ENCODE data around the gene C16orf87.
"Not testable (repeated sequence)": the region's sequence is repeated elsewhere in the genome, so short reads cannot be mapped to it uniquely, and the experiment has no call there.

C16orf87 gene

GRCh38 chr16:46830902-46831647, at the start of gene C16orf87:
Gene C16orf87 (minus strand): TSS chr16:46831180. CDS start chr16:46831149, 31 bp downstream.
- peak; percentile 68 to 80 for DNase-seq (ENCODE audit: low read depth in 2 of 2)

- DNase-seq (ENCODE audit: low read depth in 2 of 2) = no peak
Observed at GRCh38 chr16:46875243-46875642, 44.3 kb upstream of the C16orf87 start.

GRCh38 chr16:46873201-46873600, 42.2 kb upstream of the C16orf87 start:
- no peak for DNase-seq (ENCODE audit: low read depth in 2 of 2)

GRCh38 chr16:46871597-46871996, 40.6 kb upstream of the C16orf87 start:
- DNase-seq (ENCODE audit: low read depth in 2 of 2) = no peak

GRCh38 chr16:46868891-46869290, 37.9 kb upstream of the C16orf87 start:
- not testable (repeated sequence) for DNase-seq (ENCODE audit: low read depth in 2 of 2)

GRCh38 chr16:46867486-46867885, 36.5 kb upstream of the C16orf87 start:
- DNase-seq (ENCODE audit: low read depth in 2 of 2) = not testable (repeated sequence)

- DNase-seq (ENCODE audit: low read depth in 2 of 2) = no peak
Observed at GRCh38 chr16:46866286-46866685, 35.3 kb upstream of the C16orf87 start.

- DNase-seq (ENCODE audit: low read depth in 2 of 2) = no peak
Observed at GRCh38 chr16:46862555-46863447, 31.8 kb upstream of the C16orf87 start.

GRCh38 chr16:46859719-46860152, 28.8 kb upstream of the C16orf87 start:
- peak in 1 of 2 experiments; percentile 4 for DNase-seq (ENCODE audit: low read depth in 2 of 2)

- DNase-seq (ENCODE audit: low read depth in 2 of 2) = no peak
Observed at GRCh38 chr16:46858151-46858550, 27.2 kb upstream of the C16orf87 start.

- DNase-seq (ENCODE audit: low read depth in 2 of 2) = peak; percentile 7 to 17
Observed at GRCh38 chr16:46857368-46857945, 26.5 kb upstream of the C16orf87 start.

GRCh38 chr16:46855389-46855788, 24.4 kb upstream of the C16orf87 start:
- no peak for DNase-seq (ENCODE audit: low read depth in 2 of 2)

- DNase-seq (ENCODE audit: low read depth in 2 of 2) = no peak
Observed at GRCh38 chr16:46854846-46855245, 23.9 kb upstream of the C16orf87 start.

- no peak for DNase-seq (ENCODE audit: low read depth in 2 of 2)
Observed at GRCh38 chr16:46853713-46854443, 22.9 kb upstream of the C16orf87 start.

GRCh38 chr16:46852130-46852529, 21.1 kb upstream of the C16orf87 start:
- DNase-seq (ENCODE audit: low read depth in 2 of 2) = no peak

GRCh38 chr16:46850619-46851555, 19.9 kb upstream of the C16orf87 start:
- DNase-seq (ENCODE audit: low read depth in 2 of 2) = no peak

GRCh38 chr16:46848768-46849764, 18.1 kb upstream of the C16orf87 start:
- DNase-seq (ENCODE audit: low read depth in 2 of 2) = no peak

- no peak for DNase-seq (ENCODE audit: low read depth in 2 of 2)
Observed at GRCh38 chr16:46845952-46846351, 15.0 kb upstream of the C16orf87 start.

- DNase-seq (ENCODE audit: low read depth in 2 of 2) = no peak
Observed at GRCh38 chr16:46844771-46845170, 13.8 kb upstream of the C16orf87 start.
